H1 (cell line): ENCODE results near the gene AFF1. TPM values are rescaled to one million over a fixed set of nuclear protein-coding genes. Genes with fewer than 3 reads are reported as not detected.

Experiments
- CBX8 ChIP-seq: fragments of 300-800, 300-1000 bp; sonication (generic); IDR thresholded peaks from 2 replicates; pipeline ENCODE4 v1.7.1; 2016; ENCODE audit warnings: low read depth, low read length, borderline replicate concordance
- E2F6 ChIP-seq: IDR thresholded peaks from 2 replicates; pipeline ENCODE4 v1.6.1; 2012; ENCODE audit warnings: inconsistent platforms
- HDAC2 ChIP-seq, 2 experiments: fragments of 300-600 bp in 1 of 2; sonication (generic) in 1 of 2; IDR thresholded peaks; 2 replicates each; pipeline ENCODE4 v1.6.1; 2011 to 2012; ENCODE audit warnings: low read depth in 2 of 2, low read length in 2 of 2, mild to moderate bottlenecking in 2 of 2, moderate library complexity in 2 of 2, borderline replicate concordance in 1 of 2, inconsistent platforms in 1 of 2
- HDAC6 ChIP-seq: IDR thresholded peaks from one replicate; pipeline ENCODE4 v1.7.1; 2012; ENCODE audit warnings: low read depth, mild to moderate bottlenecking, inconsistent platforms, low read length, moderate library complexity
- KDM4A ChIP-seq: IDR thresholded peaks from one replicate; pipeline ENCODE4 v1.7.1; 2012; ENCODE audit warnings: low read depth, mild to moderate bottlenecking, moderate library complexity, low read length, inconsistent platforms; ENCODE audit not compliant: severe bottlenecking
- PHF8 ChIP-seq: fragments of 200-600 bp; sonication (generic); conservative IDR thresholded peaks from 2 replicates; pipeline ENCODE4 v1.7.1; 2012; ENCODE audit warnings: low read depth, mild to moderate bottlenecking, inconsistent platforms, low read length, moderate library complexity
- POLR2A ChIP-seq, 2 experiments: IDR thresholded peaks; 1 replicate in 1 of 2; 2 replicates in 1 of 2; pipeline ENCODE4 v1.6.1; 2011; ENCODE audit warnings: low read depth in 2 of 2, low read length in 2 of 2, mild to moderate bottlenecking in 2 of 2; ENCODE audit errors: control extremely low read depth in 1 of 2
- SIX5 ChIP-seq: IDR thresholded peaks from 2 replicates; pipeline ENCODE4 v1.6.1; 2011; ENCODE audit warnings: mild to moderate bottlenecking, low read depth, low read length
- SRF ChIP-seq: IDR thresholded peaks from 2 replicates; pipeline ENCODE4 v1.6.1; 2011; ENCODE audit warnings: mild to moderate bottlenecking, low read depth, low read length, moderate library complexity
- TAF1 ChIP-seq: IDR thresholded peaks from 2 replicates; pipeline ENCODE4 v1.6.1; 2011; ENCODE audit warnings: mild to moderate bottlenecking, low read depth, low read length
- TCF12 ChIP-seq: IDR thresholded peaks from 2 replicates; pipeline ENCODE4 v1.6.1; 2011; ENCODE audit warnings: low read depth, mild to moderate bottlenecking, low read length
- USF2 ChIP-seq: IDR thresholded peaks from 2 replicates; pipeline ENCODE4 v1.6.1; 2011; ENCODE audit warnings: low read length, improper control_type of control experiment
- polyA plus RNA-seq, 7 experiments: library from polyadenylated mRNA; depleted of rRNA in 3 of 7; stranded (reverse) in 5 of 7; unstranded in 2 of 7; fragments of >200 nt in 5 of 7; fragments of 200-250 nt in 2 of 7; gene quantifications; 1 replicate in 5 of 7; 2 replicates in 1 of 7; 4 replicates in 1 of 7; pipeline versions ENCODE4 v1.2.1 to v1.2.3, GENCODE V29; 2011 to 2013; ENCODE audit warnings: missing spikeins in 2 of 7, mixed read lengths in 2 of 7
- total RNA-seq: library from RNA; stranded (reverse); fragmentation: NEBNext Ultra II Directional; extraction: Animal tissue kit (Norgen Biotek cat#: 25700); gene quantifications from 2 replicates; pipeline ENCODE4 v1.2.1, GENCODE V29; 2021

The AFF1 gene
- total and polyA plus RNA-seq, 2 of the 8 experiments (the other 6 are each of a cell fraction or from before 2014, with no cell fraction given) = 14.8 to 85.5 TPM

- no peak for TF ChIP-seq TCF12
- TF ChIP-seq HDAC6 = no peak
- peak; percentile 99 for TF ChIP-seq POLR2A (IDR thresholded peaks at IDR 0.05; ENCODE audit: control extremely low read depth in 1 of 2, low read depth in 2 of 2, low read length in 2 of 2)
- TF ChIP-seq TAF1 = peak; percentile 100
- TF ChIP-seq E2F6 = no peak; the same call in 1 of the 2 replicates
- TF ChIP-seq SIX5 = 0 out of 2 replicates have a peak, but pooled peaks have one; percentile 13
- no peak for TF ChIP-seq SRF
- TF ChIP-seq PHF8 = peak; percentile 70
- no peak for TF ChIP-seq CBX8
- TF ChIP-seq USF2 = no peak; the same call in 1 of the 2 replicates
- TF ChIP-seq HDAC2 (IDR thresholded peaks at IDR 0.05; ENCODE audit: borderline replicate concordance in 1 of 2, low read depth in 2 of 2, low read length in 2 of 2) = no peak; a peak in 1 of 4 replicates
- peak; percentile 15 for TF ChIP-seq KDM4A
Observed at GRCh38 chr4:87006676-87007527, 72.1 kb downstream of the AFF1 start (continued).
